HCEC 1CT (cell line): Measurements from ENCODE around the gene ROCK1.
"Not testable (repeated sequence)": the region's sequence is repeated elsewhere in the genome, so short reads cannot be mapped to it uniquely, and the experiment has no call there.

Source experiments
- DNase-seq: peaks from one replicate; pipeline ENCODE4 v3.0.0-alpha.2; 2017

ROCK1 gene

GRCh38 chr18:21051620-21052019, 60.0 kb downstream of the ROCK1 start:
- DNase-seq: no peak

- DNase-seq: no peak
These were observed 62.3 kb downstream of the ROCK1 start for GRCh38 chr18:21049306-21049705.

GRCh38 chr18:21047126-21047525, 64.5 kb downstream of the ROCK1 start:
- DNase-seq: no peak

- no peak for DNase-seq
These were observed 71.1 kb downstream of the ROCK1 start for GRCh38 chr18:21040466-21040865.

GRCh38 chr18:21038201-21038600, 73.4 kb downstream of the ROCK1 start:
- no peak for DNase-seq

- DNase-seq: no peak
These were observed 79.8 kb downstream of the ROCK1 start for GRCh38 chr18:21031845-21032244.

GRCh38 chr18:21018257-21018656, 93.4 kb downstream of the ROCK1 start:
- DNase-seq: not testable (repeated sequence)

GRCh38 chr18:21012308-21012707, 99.3 kb downstream of the ROCK1 start:
- no peak for DNase-seq

- DNase-seq: peak; percentile 88
These were observed 106.9 kb downstream of the ROCK1 start for GRCh38 chr18:21004726-21005125.

GRCh38 chr18:21000667-21001066, 110.9 kb downstream of the ROCK1 start:
- peak; percentile 73 for DNase-seq

- no peak for DNase-seq
These were observed 114.2 kb downstream of the ROCK1 start for GRCh38 chr18:20997371-20997770.

GRCh38 chr18:20996418-20996817, 115.2 kb downstream of the ROCK1 start:
- no peak for DNase-seq

- DNase-seq: no peak
These were observed 122.9 kb downstream of the ROCK1 start for GRCh38 chr18:20988726-20989125.

GRCh38 chr18:20975077-20975476, 136.5 kb downstream of the ROCK1 start:
- no peak for DNase-seq

GRCh38 chr18:20971886-20972267, 139.7 kb downstream of the ROCK1 start:
- peak; percentile 29 for DNase-seq

GRCh38 chr18:20966795-20967194, 144.8 kb downstream of the ROCK1 start:
- no peak for DNase-seq

- DNase-seq: no peak
These were observed 148.6 kb downstream of the ROCK1 start for GRCh38 chr18:20963027-20963426.

GRCh38 chr18:20960735-20961134, 150.9 kb downstream of the ROCK1 start:
- DNase-seq: no peak

GRCh38 chr18:20950827-20951226, 160.8 kb downstream of the ROCK1 start:
- DNase-seq: not testable (repeated sequence)
